Occipital lobe (tissue), 2 donors: ENCODE measurements around the gene FAM228B. TPM values are rescaled to one million over a fixed set of nuclear protein-coding genes. Genes with fewer than 3 reads are reported as not detected.

Experiments
- DNase-seq: peaks from one replicate; lab custom pipeline; 2025; lab: John Stamatoyannopoulos, UW
- total RNA-seq: library from RNA; depleted of rRNA; stranded (reverse); fragments of >200 nt; gene quantifications from one replicate; pipeline ENCODE4 v1.2.3, GENCODE V29; 2014

Gene FAM228B
- total RNA-seq, 1 donor from 2014 or later: 109 TPM

DNA sequence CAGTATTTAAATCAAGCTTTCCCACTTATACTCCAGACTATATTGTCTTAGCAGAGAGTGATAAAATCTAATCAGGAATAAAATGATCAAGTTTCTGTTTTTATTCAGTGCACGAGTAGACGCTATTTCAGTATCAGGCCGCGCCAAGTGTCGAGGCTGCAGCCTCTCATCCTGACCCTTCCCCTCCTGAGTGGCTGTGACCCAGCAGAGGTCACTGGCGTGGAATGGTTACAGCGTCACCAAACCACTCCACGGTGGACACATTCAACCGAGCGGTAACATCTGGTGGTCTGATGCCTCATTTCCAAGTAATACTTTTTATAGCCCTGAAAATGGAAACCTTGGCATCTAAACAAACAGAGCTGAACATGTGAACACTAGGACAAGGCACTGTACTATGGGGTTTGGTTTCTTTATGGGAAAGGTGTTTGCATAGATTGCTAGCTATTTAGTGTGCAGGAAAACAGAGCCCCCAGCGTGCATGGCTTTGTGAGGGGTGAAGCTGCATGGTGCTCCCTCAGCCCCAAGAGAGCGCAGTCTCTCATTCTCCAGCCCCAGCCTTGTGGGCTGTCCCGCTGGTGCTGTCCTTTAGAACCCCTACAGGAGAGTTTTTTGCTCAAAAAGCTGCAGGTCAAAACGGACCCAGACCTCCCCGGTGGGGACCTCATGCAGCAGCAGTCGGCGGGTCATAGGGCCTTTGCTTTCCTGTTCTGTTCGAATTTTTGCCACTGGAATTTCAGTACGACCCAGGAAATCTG lies 79.9 kb downstream of the FAM228B start:
- no peak for DNase-seq

DNA sequence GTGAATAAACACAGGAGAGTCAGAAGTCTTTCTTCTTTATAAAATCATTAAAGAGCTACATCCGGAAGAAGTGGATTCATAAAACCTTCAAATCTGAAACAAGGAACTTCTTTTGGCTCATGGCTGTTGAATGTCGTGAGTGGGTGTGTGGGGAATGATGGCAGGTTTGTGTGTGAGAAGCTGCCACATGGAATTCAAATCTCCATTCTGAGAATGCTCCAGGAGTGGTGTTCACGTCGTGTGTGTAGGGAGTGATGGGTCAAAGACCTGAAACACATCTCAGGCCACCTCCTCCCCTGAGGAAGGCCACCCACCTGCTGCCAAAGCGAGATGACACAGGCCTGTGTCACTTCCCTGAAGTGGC lies 80.5 kb downstream of the FAM228B start:
- DNase-seq: no peak

DNA sequence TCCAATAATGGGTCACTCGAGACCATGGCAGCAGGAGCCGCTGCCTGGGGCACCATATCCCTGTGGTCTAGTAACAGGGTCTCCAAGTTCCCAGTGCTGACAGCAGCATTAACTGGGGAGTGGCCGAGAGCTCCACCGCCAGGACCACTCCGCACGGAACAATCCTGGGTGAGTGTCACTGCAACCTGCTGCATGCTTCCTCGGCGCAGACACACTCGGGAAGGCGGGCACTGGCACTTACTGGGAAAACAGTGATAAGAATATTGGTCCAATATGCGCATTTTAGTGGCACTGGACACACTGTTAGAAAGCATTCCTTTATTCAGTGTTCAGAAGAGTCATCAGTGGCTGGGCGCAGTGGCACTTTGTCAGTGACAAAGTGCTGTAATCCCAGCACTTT lies 81.2 kb downstream of the FAM228B start:
- DNase-seq: no peak

DNA sequence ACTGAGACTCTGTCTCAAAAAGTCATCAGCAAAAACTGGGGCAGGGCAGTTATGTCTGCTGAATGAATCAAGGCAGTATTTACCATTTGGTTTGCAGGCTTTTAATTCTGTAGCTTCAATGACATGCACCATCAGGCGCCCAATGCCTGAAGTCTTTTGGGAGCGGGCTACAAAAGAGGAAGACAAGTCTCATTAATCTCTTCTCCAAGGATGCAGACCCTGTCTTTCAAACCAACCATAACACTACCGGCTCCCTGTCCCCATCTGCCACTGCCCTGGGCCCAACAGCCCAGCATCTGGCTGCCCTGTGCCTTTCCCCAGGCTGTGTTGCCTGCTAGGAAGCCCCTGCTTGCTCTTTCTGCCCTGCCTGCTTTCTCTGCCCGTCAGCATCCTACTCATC lies 81.9 kb downstream of the FAM228B start:
- no peak for DNase-seq

DNA sequence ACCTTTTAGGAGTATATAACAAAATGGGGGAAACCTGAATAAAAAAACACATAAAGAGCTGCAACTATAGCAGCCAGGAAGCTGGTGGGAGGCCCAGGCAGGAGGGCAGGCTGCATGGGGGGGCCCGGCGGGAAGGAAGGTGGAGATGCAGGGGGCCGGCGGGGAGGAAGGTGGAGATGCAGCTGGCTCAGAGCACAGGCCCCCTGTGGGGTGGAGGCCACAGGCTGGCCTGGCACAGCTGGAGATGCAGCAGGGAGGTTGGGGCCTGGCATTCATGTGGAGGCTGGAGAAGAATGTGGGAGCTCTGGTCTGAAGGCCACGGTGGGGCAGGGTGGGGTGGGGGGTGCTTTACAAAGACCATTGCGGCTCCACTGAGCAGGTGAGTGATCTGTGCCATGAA lies 83.0 kb downstream of the FAM228B start:
- no peak for DNase-seq

DNA sequence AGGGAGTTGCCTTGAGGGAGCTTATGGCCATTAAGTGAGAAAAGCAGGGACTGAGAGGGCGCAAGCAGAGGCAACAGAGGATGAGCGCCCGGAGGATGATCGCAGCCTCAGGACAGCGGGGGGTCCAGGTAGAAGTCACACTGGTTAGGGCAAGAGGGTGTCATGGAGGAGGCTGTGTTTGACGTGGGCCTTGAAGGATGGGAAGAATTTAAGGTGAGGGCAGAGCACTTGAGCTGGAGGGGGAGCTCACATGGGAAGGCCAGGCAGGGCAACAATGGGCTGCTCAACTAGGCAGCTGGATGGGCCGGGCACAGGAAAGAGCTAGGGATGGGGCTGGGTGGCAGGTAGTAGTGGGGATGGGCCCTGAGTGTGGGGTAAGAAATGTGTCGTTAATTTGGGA lies 83.4 kb downstream of the FAM228B start:
- DNase-seq: no peak

DNA sequence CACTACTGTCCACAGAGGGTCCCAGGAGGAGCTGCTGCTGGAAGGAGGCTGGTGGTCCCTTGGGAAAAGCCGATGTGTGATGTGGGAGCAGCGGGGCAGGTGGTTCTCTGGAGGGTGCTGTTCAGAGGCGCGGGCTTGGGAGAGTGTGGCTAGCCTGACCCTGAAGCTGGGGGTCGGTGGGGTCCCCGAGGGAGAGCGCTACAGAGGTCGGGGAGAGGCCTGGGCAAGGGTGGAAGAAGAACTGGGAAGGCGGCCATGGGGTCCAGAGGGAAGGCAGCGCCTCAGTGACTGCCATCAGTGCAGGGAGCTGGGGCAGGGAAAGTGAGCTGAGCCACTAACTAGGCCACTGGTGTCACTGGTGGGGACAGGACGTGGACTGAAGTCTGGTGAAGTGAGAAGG lies 84.1 kb downstream of the FAM228B start:
- no peak for DNase-seq

DNA sequence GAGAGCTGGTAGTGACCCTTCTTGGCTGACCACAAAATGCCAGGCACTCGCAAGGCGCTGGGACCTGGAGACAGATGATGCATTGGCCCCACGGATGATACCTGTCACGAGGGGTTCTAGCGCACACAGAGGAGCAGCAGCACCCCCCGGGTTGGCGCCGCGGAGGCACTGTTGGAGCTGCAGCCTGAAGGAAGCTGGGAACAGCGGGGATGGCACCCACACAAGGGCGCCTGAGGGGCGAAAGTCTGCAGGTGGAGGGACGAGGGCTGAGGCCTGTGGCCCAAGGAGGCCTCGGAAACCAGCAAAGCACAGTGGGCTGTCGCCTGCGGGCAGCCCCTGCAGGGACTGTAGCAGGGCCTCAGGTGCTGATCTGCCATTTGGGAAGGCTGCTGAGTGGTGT lies 85.2 kb downstream of the FAM228B start:
- DNase-seq: no peak

DNA sequence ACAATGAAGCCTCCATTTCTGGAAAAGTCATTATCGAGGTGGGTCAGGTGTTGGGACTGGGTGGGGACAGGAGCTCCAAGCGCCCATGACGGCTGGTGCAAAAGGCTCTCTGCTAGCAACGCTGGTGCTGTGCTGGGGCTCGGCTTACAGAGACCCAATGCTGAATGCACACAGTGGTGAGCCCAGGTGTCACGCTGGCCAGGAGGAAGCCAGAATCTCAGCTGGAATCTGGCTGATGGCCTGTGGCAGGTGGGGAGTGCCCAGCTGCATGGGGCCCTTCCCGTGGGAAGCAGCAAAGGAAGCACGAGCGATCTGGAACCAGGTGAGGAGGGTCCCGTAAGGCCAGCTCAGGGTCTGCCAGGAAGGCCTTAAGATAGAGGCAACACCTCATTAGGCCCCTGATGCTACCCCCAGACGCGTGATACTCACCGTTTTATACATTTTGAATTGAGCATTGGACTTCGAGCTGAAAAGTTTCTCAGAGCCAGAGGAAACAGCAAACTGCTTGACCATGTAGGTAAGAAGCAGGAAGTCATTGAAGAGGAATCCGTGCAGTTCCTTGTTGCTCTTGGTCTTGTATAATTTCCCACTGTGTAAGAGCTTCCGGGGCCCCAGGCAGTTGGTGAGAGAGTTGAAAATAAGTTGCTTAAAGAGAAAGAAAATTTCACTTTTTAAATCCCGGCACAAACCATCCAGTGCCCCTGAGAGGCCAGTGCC lies 86.3 kb downstream of the FAM228B start:
- no peak for DNase-seq

DNA sequence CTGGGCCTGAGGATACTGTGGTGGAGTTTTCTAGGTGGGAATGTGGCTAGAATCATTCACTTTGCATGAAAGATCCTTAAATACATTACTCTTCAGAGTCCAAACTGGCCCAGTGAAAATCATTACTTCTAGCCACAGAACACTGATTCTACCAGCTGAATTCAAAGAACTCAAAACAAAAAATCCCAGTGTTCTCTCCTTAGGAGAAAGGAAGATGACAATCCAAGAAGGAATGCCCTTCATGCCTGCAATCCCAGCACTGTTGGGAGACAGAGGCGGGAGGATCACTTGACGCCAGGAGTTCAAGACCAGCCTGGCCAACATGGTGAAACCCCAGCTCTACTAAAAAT lies 86.8 kb downstream of the FAM228B start:
- DNase-seq: no peak

DNA sequence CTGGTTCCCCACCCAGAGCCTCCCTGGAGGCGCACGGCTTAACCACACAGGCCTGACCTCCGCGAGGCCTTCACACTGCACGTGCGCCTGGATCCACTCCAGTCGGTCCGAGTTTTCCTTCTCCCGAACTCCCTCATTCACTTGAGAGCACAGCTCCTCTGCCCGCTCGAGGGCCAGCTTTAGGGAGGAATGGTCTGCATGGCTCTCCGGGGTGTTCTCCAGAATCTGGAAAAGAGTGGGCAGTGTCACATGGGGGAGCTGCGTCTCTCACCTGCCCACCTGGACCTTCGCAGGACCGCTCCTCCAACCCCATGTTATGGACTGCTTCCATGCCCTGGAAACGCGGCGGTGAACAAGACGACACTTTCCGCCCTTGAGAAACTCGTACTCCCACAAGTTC lies 87.5 kb downstream of the FAM228B start:
- no peak for DNase-seq

DNA sequence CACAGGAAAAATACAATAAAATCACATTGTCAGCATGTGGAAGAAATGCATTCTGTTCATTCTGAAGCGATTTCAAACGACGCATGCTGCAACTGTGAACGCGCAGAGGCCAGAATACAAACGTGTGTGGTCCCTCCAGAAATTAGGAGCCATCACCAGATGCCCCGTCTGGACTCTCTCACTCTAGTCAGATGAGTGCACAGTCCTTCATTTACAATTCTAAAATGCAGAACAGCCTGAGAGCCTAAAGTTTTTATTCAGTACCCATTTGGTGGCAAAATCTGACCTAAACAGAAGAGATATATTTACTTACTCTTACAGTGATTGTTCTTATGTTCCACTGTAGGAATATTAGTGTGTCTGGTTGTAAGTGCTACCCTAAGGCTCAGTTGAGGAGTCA lies 88.1 kb downstream of the FAM228B start:
- no peak for DNase-seq

DNA sequence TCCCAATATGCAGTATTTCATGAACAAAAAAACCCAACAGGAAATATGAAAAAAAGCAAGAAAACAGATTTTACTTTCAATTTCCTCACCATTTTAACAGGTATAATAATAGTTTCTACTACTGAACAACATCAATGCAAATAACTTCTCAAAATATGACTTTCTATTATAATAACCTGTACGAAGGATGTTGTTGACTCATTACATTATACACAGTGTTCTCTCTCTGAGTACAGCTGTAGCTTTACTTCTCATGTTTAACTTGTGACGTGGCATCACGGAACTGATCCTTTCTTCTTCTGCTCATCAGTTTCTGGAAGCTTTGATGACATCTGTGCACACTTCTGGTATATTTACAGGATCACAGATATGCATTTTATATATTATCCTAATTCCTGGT lies 91.6 kb downstream of the FAM228B start:
- DNase-seq: no peak

Other genes starting within 250 kb of the FAM228B start
- gene ATAD2B, start 196.3 kb upstream of the FAM228B start, total RNA-seq: 68.5 TPM
- gene UBXN2A, start 183.0 kb upstream of the FAM228B start, total RNA-seq: 53.5 TPM
- gene MFSD2B, start 113.4 kb upstream of the FAM228B start, total RNA-seq: not detected
- gene WDCP, start 76.1 kb upstream of the FAM228B start, total RNA-seq: 23.7 TPM
- 60.0 TPM for gene FKBP1B, start 73.7 kb upstream of the FAM228B start, total RNA-seq
- gene SF3B6, start 47.1 kb upstream of the FAM228B start, total RNA-seq: 124 TPM
- gene TP53I3, start 38.6 kb upstream of the FAM228B start, total RNA-seq: 11.9 TPM
- gene PFN4, start 135 bp upstream of the FAM228B start, total RNA-seq: 0.47 TPM
- 3.9 TPM for gene FAM228A, start 51.6 kb downstream of the FAM228B start, total RNA-seq
- 29.8 TPM for gene ITSN2, start 237.1 kb downstream of the FAM228B start, total RNA-seq